AG04450 (cell line): ENCODE measurements around the gene FKBP7. TPM values are rescaled to one million over a fixed set of nuclear protein-coding genes. Genes with fewer than 3 reads are reported as not detected.
"Not testable (repeated sequence)": the region's sequence is repeated elsewhere in the genome, so short reads cannot be mapped to it uniquely, and the experiment has no call there.

ENCODE experiments used
- CTCF ChIA-PET: fragments of 300-600, 350-600 bp; formaldehyde crosslinking; extraction: SDS; loops from one replicate; lab custom pipeline; 2022; ENCODE audit warnings: antibody characterized with exemption, inconsistent platforms; lab: Charles Lee
- POLR2A ChIA-PET: fragments of 350-600 bp; formaldehyde crosslinking; extraction: SDS; loops from one replicate; lab custom pipeline; 2021; ENCODE audit warnings: antibody characterized with exemption, inconsistent platforms; lab: Yijun Ruan, JAX
- DNase-seq: peaks from one replicate; pipeline ENCODE4 v3.0.0-alpha.2; 2011; ENCODE audit warnings: low read depth, low spot score
- H3K27ac ChIP-seq: one replicate; pipeline ENCODE4 v1.5.1; 2012; ENCODE audit warnings: low read depth, low read length, control low read depth
- H3K27me3 ChIP-seq: one replicate; pipeline ENCODE4 v1.6.0; 2012; ENCODE audit warnings: low read length; ENCODE audit not compliant: control insufficient read depth, insufficient read depth
- H3K4me3 ChIP-seq: 2 replicates; pipeline ENCODE4 v1.5.1; 2011; ENCODE audit warnings: mild to moderate bottlenecking, low read depth, low read length, control low read depth
- H3K9me3 ChIP-seq: 2 replicates; pipeline ENCODE4 v1.5.1; 2012; ENCODE audit warnings: low read length; ENCODE audit not compliant: control insufficient read depth, insufficient read depth
- CTCF ChIP-seq: IDR thresholded peaks from 2 replicates; pipeline ENCODE4 v1.5.1; 2011; ENCODE audit warnings: low read depth, low read length, control low read depth, inconsistent platforms
- polyA plus RNA-seq: library from polyadenylated mRNA; depleted of rRNA; stranded (reverse); fragments of >200 nt; gene quantifications from 2 replicates; pipeline ENCODE4 v1.2.3, GENCODE V29; 2011

Gene FKBP7
- polyA plus RNA-seq, 1 experiment, result 162 TPM

- CTCF ChIA-PET, result interaction anchor here (1.4 kb wide), 1 partner anchor 54 kb away, joined by 3 read pairs; no protein-coding TSS in a partner anchor
Measured at GRCh38 chr2:178473373-178473772, 5.0 kb downstream of the FKBP7 start.

GRCh38 chr2:178471313-178471712, 7.1 kb downstream of the FKBP7 start:
- H3K27ac ChIP-seq, POLR2A ChIA-PET, DNase-seq, H3K27me3 ChIP-seq, H3K9me3 ChIP-seq, H3K4me3 ChIP-seq: not testable (repeated sequence)
- CTCF ChIA-PET, result interaction anchor here (0.8 to 0.9 kb wide), 2 partner anchors 56 to 360 kb away, joined by 3 to 8 read pairs; no protein-coding TSS in a partner anchor

More at GRCh38 chr2:178473373-178473772, 5.0 kb downstream of the FKBP7 start:
- no peaks in the 10 kb centered on the region for H3K27me3 ChIP-seq
- TF ChIP-seq CTCF, result no peak
- DNase-seq, result no peak
- no peaks in the 10 kb centered on the region for H3K9me3 ChIP-seq
- no peak overlapping the region for H3K4me3 ChIP-seq
- POLR2A ChIA-PET, result no interaction called here
- H3K27ac ChIP-seq, result no peak overlapping the region

GRCh38 chr2:178469219-178469849, 9.1 kb downstream of the FKBP7 start:
- POLR2A ChIA-PET, result no interaction called here
- H3K9me3 ChIP-seq, result no peaks in the 10 kb centered on the region
- TF ChIP-seq CTCF, result no peak
- no peak for DNase-seq
- no peaks in the 10 kb centered on the region for H3K27me3 ChIP-seq
- H3K27ac ChIP-seq, result no peak overlapping the region
- CTCF ChIA-PET, result no interaction called here
- H3K4me3 ChIP-seq, result no peak overlapping the region

- TF ChIP-seq CTCF, result no peak
- CTCF ChIA-PET, result interaction anchor here (0.7 kb wide), 1 partner anchor 43 kb away, joined by 3 read pairs; no protein-coding TSS in a partner anchor
- no peak for DNase-seq
- no peaks in the 10 kb centered on the region for H3K27me3 ChIP-seq
- no peaks in the 10 kb centered on the region for H3K9me3 ChIP-seq
- no peak overlapping the region for H3K4me3 ChIP-seq
- no peak overlapping the region for H3K27ac ChIP-seq
- POLR2A ChIA-PET, result no interaction called here
Measured at GRCh38 chr2:178457390-178457886, 21.0 kb downstream of the FKBP7 start.

- ChIA-PET POLR2A (no interaction called here), CTCF (no interaction called here)
- no peak for TF ChIP-seq CTCF
- H3K4me3 ChIP-seq, result no peak overlapping the region
- no peak for DNase-seq
- no peaks in the 10 kb centered on the region for H3K9me3 ChIP-seq
- no peak overlapping the region for H3K27ac ChIP-seq
- no peaks in the 10 kb centered on the region for H3K27me3 ChIP-seq
Measured at GRCh38 chr2:178455947-178456346, 22.5 kb downstream of the FKBP7 start.
